H1 (cell line): ENCODE measurements around the gene MASTL. TPM values are rescaled to one million over a fixed set of nuclear protein-coding genes. Genes with fewer than 3 reads are reported as not detected.

ENCODE experiments used
- CTCF ChIA-PET: fragments of 300-600 bp; sonication (Branson Sonifier 250); formaldehyde crosslinking; loops from one replicate; lab custom pipeline; 2021; ENCODE audit not compliant: partially characterized antibody; lab: Charles Lee
- POLR2A ChIA-PET: fragments of 300-600 bp; sonication (Branson Sonifier 250); formaldehyde crosslinking; loops from one replicate; lab custom pipeline; 2021; ENCODE audit warnings: inconsistent platforms; ENCODE audit not compliant: partially characterized antibody; lab: Charles Lee
- DNase-seq, 2 experiments: peaks; one replicate each; pipeline versions ENCODE4 v3.0.0 to v3.0.0-alpha.2; 2010 to 2022; ENCODE audit warnings: low spot score in 2 of 2, low read depth in 1 of 2, mixed read lengths in 1 of 2
- FAIRE-seq: peaks from 2 replicates; lab custom pipeline; 2011; peaks lifted over from hg19 to GRCh38; lab: Jason Lieb, UNC
- H2AFZ ChIP-seq: 2 replicates; pipeline ENCODE4 v1.8.1; 2012; ENCODE audit warnings: low read length, inconsistent platforms
- H2AK5ac ChIP-seq: 2 replicates; pipeline ENCODE4 v1.6.1; 2013; ENCODE audit warnings: low read depth, low read length
- H2BK120ac ChIP-seq: replicated peaks from 2 replicates; pipeline ENCODE3; 2013; ENCODE audit warnings: low read depth, low read length, inconsistent platforms
- H2BK12ac ChIP-seq: 2 replicates; pipeline ENCODE4 v1.6.1; 2013; ENCODE audit warnings: low read depth, low read length
- H2BK15ac ChIP-seq: 2 replicates; pipeline ENCODE4 v1.6.1; 2013; ENCODE audit warnings: low read length
- H2BK20ac ChIP-seq: 2 replicates; pipeline ENCODE4 v1.6.1; 2013; ENCODE audit warnings: low read length
- H2BK5ac ChIP-seq: 2 replicates; pipeline ENCODE4 v1.6.1; 2013; ENCODE audit warnings: low read depth, low read length
- H3K14ac ChIP-seq: 2 replicates; pipeline ENCODE4 v1.6.1; 2013; ENCODE audit warnings: inconsistent platforms; ENCODE audit not compliant: insufficient read length
- H3K18ac ChIP-seq: 2 replicates; pipeline ENCODE4 v1.6.1; 2013; ENCODE audit warnings: low read length; ENCODE audit errors: extremely low read depth
- H3K23ac ChIP-seq: 2 replicates; pipeline ENCODE4 v1.6.1; 2013; ENCODE audit warnings: inconsistent platforms; ENCODE audit not compliant: insufficient read length
- H3K23me2 ChIP-seq: 2 replicates; pipeline ENCODE4 v1.6.1; 2013; ENCODE audit warnings: low read depth, low read length
- H3K27ac ChIP-seq: 2 replicates; pipeline ENCODE4 v1.6.1; 2011; ENCODE audit warnings: low read depth, low read length, inconsistent platforms
- H3K27me3 ChIP-seq, 4 experiments: replicated peaks in 1 of 4; 1 replicate in 1 of 4; 2 replicates in 3 of 4; pipeline versions ENCODE4 v1.6.1 to v1.8.1; 2011 to 2013; ENCODE audit warnings: low read length in 3 of 4, mild to moderate bottlenecking in 3 of 4, inconsistent platforms in 2 of 4, mixed read lengths in 2 of 4, moderate library complexity in 1 of 4; ENCODE audit not compliant: control insufficient read depth in 3 of 4, insufficient read depth in 3 of 4; ENCODE audit errors: extremely low read depth in 1 of 4
- H3K36me3 ChIP-seq, 4 experiments: 2 replicates each; pipeline versions ENCODE4 v1.6.1 to v1.8.1; 2011 to 2013; ENCODE audit warnings: mild to moderate bottlenecking in 4 of 4, low read length in 3 of 4, moderate library complexity in 2 of 4, control low read depth in 1 of 4, inconsistent platforms in 1 of 4; ENCODE audit not compliant: insufficient read depth in 4 of 4, control insufficient read depth in 2 of 4
- H3K4ac ChIP-seq: replicated peaks from 2 replicates; pipeline ENCODE3; 2013; ENCODE audit warnings: low read length, low read depth, mixed read lengths, inconsistent platforms; ENCODE audit not compliant: insufficient read length
- H3K4me1 ChIP-seq, 4 experiments: replicated peaks in 1 of 4; 1 replicate in 1 of 4; 2 replicates in 3 of 4; pipeline versions ENCODE4 v1.6.1 to v1.8.1; 2011 to 2013; ENCODE audit warnings: low read length in 3 of 4, inconsistent platforms in 2 of 4, mixed read lengths in 1 of 4; ENCODE audit not compliant: insufficient read depth in 4 of 4, control insufficient read depth in 3 of 4
- H3K4me2 ChIP-seq, 2 experiments: 2 replicates each; pipeline versions ENCODE4 v1.6.1 to v1.8.1; 2011 to 2013; ENCODE audit warnings: low read depth in 2 of 2, low read length in 2 of 2, control low read depth in 1 of 2, inconsistent platforms in 1 of 2, mild to moderate bottlenecking in 1 of 2; ENCODE audit not compliant: insufficient read depth in 1 of 2
- H3K4me3 ChIP-seq, 4 experiments: fragments of 200-600, 300-600 bp in 1 of 4; sonication (generic), shearing (Covaris generic), sonication (Bioruptor Twin) in 1 of 4; 2 replicates each; pipeline versions ENCODE4 v1.5.1 to v1.8.1; 2011 to 2016; ENCODE audit warnings: low read length in 4 of 4, low read depth in 3 of 4, control low read depth in 2 of 4, inconsistent platforms in 2 of 4, mild to moderate bottlenecking in 2 of 4, mixed read lengths in 1 of 4, moderate library complexity in 1 of 4; ENCODE audit not compliant: insufficient read depth in 2 of 4; ENCODE audit errors: extremely low read depth in 1 of 4
- H3K56ac ChIP-seq: replicated peaks from 2 replicates; pipeline ENCODE3; 2013; ENCODE audit warnings: low read depth, mild to moderate bottlenecking, mixed read lengths, low read length, inconsistent platforms; ENCODE audit not compliant: insufficient read length
- H3K79me1 ChIP-seq: 2 replicates; pipeline ENCODE4 v1.6.1; 2013; ENCODE audit warnings: low read depth, low read length, control low read depth
- H3K79me2 ChIP-seq, 2 experiments: 2 replicates each; pipeline versions ENCODE4 v1.6.1 to v1.8.1; 2012 to 2013; ENCODE audit warnings: low read length in 2 of 2, mild to moderate bottlenecking in 2 of 2, inconsistent platforms in 1 of 2; ENCODE audit not compliant: insufficient read depth in 2 of 2, control insufficient read depth in 1 of 2
- H3K9ac ChIP-seq, 4 experiments: replicated peaks in 1 of 4; 1 replicate in 1 of 4; 2 replicates in 3 of 4; pipeline versions ENCODE4 v1.6.1 to v1.8.1; 2011 to 2013; ENCODE audit warnings: low read depth in 3 of 4, low read length in 3 of 4, control low read depth in 2 of 4, mild to moderate bottlenecking in 2 of 4, moderate library complexity in 2 of 4, inconsistent platforms in 1 of 4; ENCODE audit errors: extremely low read depth in 1 of 4
- H3K9me3 ChIP-seq, 2 experiments: 2 replicates each; pipeline versions ENCODE4 v1.6.1 to v1.8.1; 2012 to 2013; ENCODE audit warnings: mild to moderate bottlenecking in 2 of 2, moderate library complexity in 2 of 2, control low read depth in 1 of 2, inconsistent platforms in 1 of 2, low read depth in 1 of 2, low read length in 1 of 2, mixed read lengths in 1 of 2; ENCODE audit not compliant: insufficient read depth in 2 of 2
- H4K20me1 ChIP-seq, 2 experiments: replicated peaks in 1 of 2; 2 replicates each; pipeline versions ENCODE3 to v1.8.1; 2011 to 2013; ENCODE audit warnings: inconsistent platforms in 2 of 2, low read length in 2 of 2, mild to moderate bottlenecking in 1 of 2; ENCODE audit not compliant: insufficient read depth in 2 of 2, control insufficient read depth in 1 of 2
- H4K5ac ChIP-seq: 2 replicates; pipeline ENCODE4 v1.6.1; 2013; ENCODE audit warnings: low read length, low read depth, mixed read lengths, inconsistent platforms; ENCODE audit not compliant: insufficient read length
- H4K8ac ChIP-seq: 2 replicates; pipeline ENCODE4 v1.8.0; 2013; ENCODE audit warnings: mild to moderate bottlenecking, moderate library complexity, low read length, inconsistent platforms; ENCODE audit not compliant: insufficient read depth; ENCODE audit errors: extremely low read depth
- H4K91ac ChIP-seq: replicated peaks from 2 replicates; pipeline ENCODE3; 2013; ENCODE audit warnings: low read length, mixed read lengths, inconsistent platforms; ENCODE audit not compliant: insufficient read length
- CHD2 ChIP-seq: IDR thresholded peaks from 2 replicates; pipeline ENCODE4 v1.6.1; 2012; ENCODE audit warnings: low read length, improper control_type of control experiment
- E2F6 ChIP-seq: IDR thresholded peaks from 2 replicates; pipeline ENCODE4 v1.6.1; 2012; ENCODE audit warnings: inconsistent platforms
- EP300 ChIP-seq, 2 experiments: IDR thresholded peaks; 1 replicate in 1 of 2; 2 replicates in 1 of 2; pipeline ENCODE4 v1.6.1; 2011 to 2012; ENCODE audit warnings: low read depth in 2 of 2, low read length in 2 of 2, mild to moderate bottlenecking in 2 of 2, borderline replicate concordance in 1 of 2, inconsistent platforms in 1 of 2, moderate library complexity in 1 of 2
- POLR2AphosphoS5 ChIP-seq: IDR thresholded peaks from 2 replicates; pipeline ENCODE4 v1.6.1; 2011; ENCODE audit warnings: low read depth, low read length
- RFX5 ChIP-seq: IDR thresholded peaks from 2 replicates; pipeline ENCODE4 v1.6.1; 2011; ENCODE audit warnings: low read depth, low read length, improper control_type of control experiment, borderline replicate concordance
- SIX5 ChIP-seq: IDR thresholded peaks from 2 replicates; pipeline ENCODE4 v1.6.1; 2011; ENCODE audit warnings: mild to moderate bottlenecking, low read depth, low read length
- TAF7 ChIP-seq: optimal IDR thresholded peaks from 2 replicates; pipeline ENCODE3; 2011; ENCODE audit warnings: low read depth, mild to moderate bottlenecking, inconsistent platforms, low read length, moderate library complexity, borderline replicate concordance
- YY1 ChIP-seq: IDR thresholded peaks from 2 replicates; pipeline ENCODE4 v1.6.1; 2011; ENCODE audit warnings: low read depth, mild to moderate bottlenecking, low read length
- WGBS, 2 experiments: shearing (Covaris generic) in 1 of 2; methylation state at CpG; one replicate each; pipeline versions ENCODE4 v1.1.6 to v1.1.7; 2013 to 2015; ENCODE audit warnings: low lambda C conversion rate in 2 of 2, mixed read lengths in 2 of 2, inconsistent platforms in 1 of 2, low coverage in 1 of 2, missing lambda C conversion rate in 1 of 2; ENCODE audit not compliant: insufficient replicate concordance in 2 of 2, insufficient coverage in 1 of 2, insufficient read length in 1 of 2; ENCODE audit errors: extremely low coverage in 1 of 2, missing lambda C conversion rate in 1 of 2; 5-methylcytosine and 5-hydroxymethylcytosine counted together
- polyA plus RNA-seq, 7 experiments: library from polyadenylated mRNA; depleted of rRNA in 3 of 7; stranded (reverse) in 5 of 7; unstranded in 2 of 7; fragments of >200 nt in 5 of 7; fragments of 200-250 nt in 2 of 7; gene quantifications; 1 replicate in 5 of 7; 2 replicates in 1 of 7; 4 replicates in 1 of 7; pipeline versions ENCODE4 v1.2.1 to v1.2.3, GENCODE V29; 2011 to 2013; ENCODE audit warnings: missing spikeins in 2 of 7, mixed read lengths in 2 of 7
- total RNA-seq: library from RNA; stranded (reverse); fragmentation: NEBNext Ultra II Directional; extraction: Animal tissue kit (Norgen Biotek cat#: 25700); gene quantifications from 2 replicates; pipeline ENCODE4 v1.2.1, GENCODE V29; 2021

The MASTL gene
- total and polyA plus RNA-seq, 2 of the 8 experiments (the other 6 are each of a cell fraction or from before 2014, with no cell fraction given) = 14.9 to 42.5 TPM

GRCh38 chr10:27188897-27189296 is 33.7 kb downstream of the MASTL start:
- H3K9me3 ChIP-seq = no peaks in the 10 kb centered on the region
- H4K20me1 ChIP-seq = no peaks in the 10 kb centered on the region
- no peak overlapping the region for H2BK120ac ChIP-seq
- no peaks in the 10 kb centered on the region; the same call in 1 of the 2 replicates for H3K23me2 ChIP-seq
- DNase-seq = no peak
- H2BK15ac ChIP-seq = no peak overlapping the region
- CTCF ChIA-PET = interaction anchor here (0.8 to 1.2 kb wide), 4 partner anchors 16 to 171 kb away, joined by 3 to 5 read pairs (median 4); no protein-coding TSS in a partner anchor
- H3K4me2 ChIP-seq = no peak overlapping the region
- H2BK5ac ChIP-seq = no peak overlapping the region
- no peak overlapping the region for H4K91ac ChIP-seq
- no peak overlapping the region for H3K4ac ChIP-seq
- 94% methylated on average over 4 of the region's 4 CpGs; no CpG with 5 or more reads in 1 of the 2 experiments for WGBS, 2 experiments
- no peak overlapping the region for H2AFZ ChIP-seq
- no peak overlapping the region for H4K8ac ChIP-seq
- no peak overlapping the region for H2BK12ac ChIP-seq
- H3K4me1 ChIP-seq = no peaks in the 10 kb centered on the region
- H3K14ac ChIP-seq = no peak overlapping the region
- H3K36me3 ChIP-seq = peaks cover 7 to 32% (median 21%) of the 10 kb centered on the region in 4 experiments
- H3K9ac ChIP-seq = no peak overlapping the region
- no peak overlapping the region for H3K56ac ChIP-seq
- TF ChIP-seq EP300 (IDR thresholded peaks at IDR 0.05; ENCODE audit: borderline replicate concordance in 1 of 2, low read depth in 2 of 2, low read length in 2 of 2) = no peak
- TF ChIP-seq CHD2 = no peak
- TF ChIP-seq E2F6 = no peak
- TF ChIP-seq RFX5 = no peak
- TF ChIP-seq YY1 = no peak
- no peak for TF ChIP-seq POLR2AphosphoS5
- no peak for TF ChIP-seq TAF7
- no peak for TF ChIP-seq SIX5
- FAIRE-seq = no peak
- POLR2A ChIA-PET = interaction anchor here (1.0 to 2.8 kb wide), 6 partner anchors 9 to 35 kb away, joined by 3 to 5 read pairs (median 4); partner anchors contain the start of gene YME1L1
- no peak overlapping the region for H4K5ac ChIP-seq
- no peak overlapping the region for H2AK5ac ChIP-seq
- no peak overlapping the region for H3K4me3 ChIP-seq
- no peaks in the 10 kb centered on the region for H3K27me3 ChIP-seq
- no peak overlapping the region for H2BK20ac ChIP-seq
- no peaks in the 10 kb centered on the region for H3K79me2 ChIP-seq
- H3K18ac ChIP-seq = no peak overlapping the region
- H3K23ac ChIP-seq = no peak overlapping the region
- no peaks in the 10 kb centered on the region for H3K79me1 ChIP-seq
- no peak overlapping the region for H3K27ac ChIP-seq
